Thyroid gland (tissue), 4 donors: ENCODE data around the gene CTDSPL.

Experiments used
- CTCF ChIP-seq, 6 experiments: fragments of 200-600 bp in 3 of 6; fragments of 450-650 bp in 3 of 6; sonication (generic) in 3 of 6; IDR thresholded peaks; one replicate each; pipeline ENCODE4 v1.5.1; 2016 to 2019; ENCODE audit warnings: antibody characterized with exemption in 6 of 6, mild to moderate bottlenecking in 2 of 6, inconsistent platforms in 1 of 6, moderate library complexity in 1 of 6
- POLR2A ChIP-seq, 2 donors: fragments of 450-650 bp; IDR thresholded peaks; one replicate each; pipeline ENCODE4 v1.6.1; 2017; ENCODE audit warnings: antibody characterized with exemption in 2 of 2, mild to moderate bottlenecking in 2 of 2, moderate library complexity in 1 of 2

- no peak for TF ChIP-seq CTCF (IDR thresholded peaks at IDR 0.05)
- TF ChIP-seq POLR2A (IDR thresholded peaks at IDR 0.05), result no peak
Observed at GRCh38 chr3:38000242-38000916, 138.7 kb downstream of the CTDSPL start.
